ENCODE data around the gene FILIP1L.
"Not testable (repeated sequence)": the region's sequence is repeated elsewhere in the genome, so short reads cannot be mapped to it uniquely, and the experiment has no call there.

The FILIP1L gene

GRCh38 chr3:100096866-100097265, 17.4 kb downstream of the FILIP1L start:
- no peak for DNase-seq

DNA sequence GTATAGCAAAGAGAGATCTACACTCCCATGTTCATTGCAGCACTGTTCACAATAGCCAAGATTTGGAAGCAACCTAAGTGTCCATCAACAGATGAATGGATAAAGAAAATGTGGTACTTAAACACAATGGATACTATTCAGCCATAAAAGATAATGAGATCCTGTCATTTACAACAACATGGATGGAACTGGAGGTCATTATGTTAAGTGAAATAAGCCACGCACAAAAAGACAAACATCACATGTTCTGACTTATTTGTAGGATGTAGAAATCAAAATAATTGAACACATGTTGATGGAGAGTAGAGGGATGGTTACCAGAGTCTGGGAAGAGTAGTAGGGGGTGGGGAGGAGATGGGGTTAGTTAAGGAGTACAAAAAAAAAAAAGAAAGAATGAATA, 18.0 kb downstream of the FILIP1L start:
- not testable (repeated sequence) for DNase-seq

DNA sequence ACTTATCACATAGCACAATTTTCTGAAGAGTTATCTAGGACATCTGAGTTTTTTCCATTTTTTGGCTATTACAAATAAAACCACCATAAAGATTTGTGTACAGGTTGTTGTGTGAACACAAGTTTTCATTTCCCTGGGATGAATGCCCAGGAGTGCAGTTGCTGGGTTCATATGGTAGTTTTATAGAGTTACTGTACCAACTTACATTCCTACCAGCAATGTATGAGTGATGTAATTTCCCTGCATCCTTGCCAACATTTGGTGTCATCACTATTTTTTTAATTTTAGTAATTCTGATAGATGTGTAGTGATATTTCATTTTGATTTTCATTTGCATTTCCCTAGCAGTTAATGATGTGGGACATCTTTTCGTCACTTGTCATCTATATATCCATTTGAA, 20.5 kb downstream of the FILIP1L start:
- no peak for DNase-seq

- DNase-seq = no peak
These were observed 23.7 kb downstream of the FILIP1L start for GRCh38 chr3:100090669-100091005.

GRCh38 chr3:100089812-100090668, 24.3 kb downstream of the FILIP1L start:
- DNase-seq = peak; percentile 2

DNA sequence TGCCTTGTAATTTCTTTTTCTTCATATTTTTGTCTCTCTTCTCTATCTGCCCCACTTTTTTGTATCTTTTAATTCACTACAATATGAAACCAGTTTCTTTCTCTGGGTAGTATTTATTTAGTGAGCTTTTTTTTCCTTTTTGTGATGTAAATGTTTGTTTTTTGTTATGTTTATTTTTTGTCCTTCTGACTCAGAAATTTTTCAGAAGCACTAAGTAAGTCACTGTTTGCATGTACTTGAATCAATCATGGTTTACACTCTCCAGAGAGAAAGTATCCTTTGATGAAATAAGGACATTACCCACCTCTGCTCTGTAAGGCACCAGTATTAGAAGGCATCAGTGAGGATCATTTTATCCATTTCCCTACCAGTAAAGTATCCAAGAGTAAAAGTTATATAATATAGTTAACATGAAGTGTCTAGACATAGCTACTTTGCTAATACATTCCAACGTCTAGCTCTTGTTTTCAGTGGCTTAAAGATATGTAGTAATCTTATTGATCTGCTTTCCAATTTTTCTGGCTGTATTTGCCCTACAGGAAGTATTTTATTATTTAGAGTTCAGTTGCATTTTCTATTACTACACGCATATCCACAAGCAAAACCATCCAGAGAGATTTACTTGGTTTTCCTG, 25.4 kb downstream of the FILIP1L start:
- DNase-seq = peak; percentile 72

GRCh38 chr3:100087198-100087597, 27.1 kb downstream of the FILIP1L start:
- DNase-seq = peak; percentile 24

DNA sequence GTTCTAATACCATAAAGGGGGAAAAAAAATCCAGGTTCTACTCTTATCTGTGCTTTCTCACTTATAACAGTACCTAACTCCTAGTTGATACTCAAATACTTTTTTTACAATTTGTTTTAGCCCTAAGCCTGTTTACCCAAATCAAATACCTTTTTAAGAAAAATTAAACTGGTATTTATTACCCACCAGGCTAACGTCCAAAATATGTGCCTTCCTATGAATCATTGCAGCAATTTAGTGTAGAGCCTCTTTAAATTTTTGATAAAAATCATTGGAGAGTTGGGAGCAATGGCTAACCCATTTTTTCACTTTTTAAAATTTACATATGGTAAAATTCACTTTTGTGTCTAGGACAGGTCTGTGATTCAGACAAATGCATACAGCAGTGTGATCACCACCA, 27.9 kb downstream of the FILIP1L start:
- no peak for DNase-seq

DNA sequence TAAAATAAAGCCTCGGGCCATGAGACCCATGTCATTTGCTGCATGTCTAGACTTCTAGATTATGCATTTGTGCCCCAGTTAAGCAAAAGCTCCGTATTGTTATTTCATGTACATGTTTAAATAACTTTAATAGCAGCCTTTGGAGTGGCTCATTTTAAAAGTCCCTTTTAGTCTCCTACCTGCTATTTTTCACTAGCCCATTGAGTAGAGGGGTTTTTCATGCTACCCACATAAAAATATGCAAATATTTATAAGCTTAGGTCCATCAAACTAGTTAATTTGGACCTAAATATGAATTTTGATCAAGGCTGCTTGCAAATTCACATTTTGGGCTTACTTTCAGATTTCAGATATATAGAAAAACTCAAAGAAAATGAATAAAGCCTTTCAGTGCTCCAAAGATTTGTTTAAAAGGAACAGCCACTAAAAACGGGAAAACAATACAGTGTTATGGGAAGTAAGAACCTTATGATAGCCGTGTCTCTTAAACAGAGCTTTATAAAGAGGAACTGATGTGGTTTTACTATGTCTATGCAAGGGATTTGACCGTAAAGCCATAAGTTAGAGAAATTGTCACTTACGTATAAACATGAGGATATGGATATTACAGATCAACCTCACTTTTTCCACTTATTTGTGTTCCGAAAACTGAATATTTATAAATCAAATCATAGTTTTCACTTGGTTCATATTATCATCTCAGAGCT, 30.0 kb downstream of the FILIP1L start:
- no peak for DNase-seq

DNA sequence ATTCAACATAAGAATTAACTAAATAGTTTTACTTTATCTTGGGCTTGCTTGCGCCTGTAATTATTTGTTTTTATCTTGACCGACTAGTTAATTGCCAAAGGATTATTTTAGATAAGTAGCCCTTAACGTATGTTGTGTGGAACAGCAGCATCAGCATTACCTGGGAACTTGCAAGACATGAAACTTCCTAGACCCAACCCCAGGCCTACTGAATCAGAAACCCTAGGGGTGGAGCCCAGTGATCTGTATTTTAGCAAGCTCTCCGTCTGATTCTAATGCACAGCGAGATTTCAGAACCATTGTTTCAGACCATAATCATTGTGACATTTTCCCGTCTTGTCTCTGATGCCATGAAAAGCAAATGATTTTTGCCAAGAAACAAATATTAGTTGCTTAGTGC, 31.1 kb downstream of the FILIP1L start:
- no peak for DNase-seq

DNA sequence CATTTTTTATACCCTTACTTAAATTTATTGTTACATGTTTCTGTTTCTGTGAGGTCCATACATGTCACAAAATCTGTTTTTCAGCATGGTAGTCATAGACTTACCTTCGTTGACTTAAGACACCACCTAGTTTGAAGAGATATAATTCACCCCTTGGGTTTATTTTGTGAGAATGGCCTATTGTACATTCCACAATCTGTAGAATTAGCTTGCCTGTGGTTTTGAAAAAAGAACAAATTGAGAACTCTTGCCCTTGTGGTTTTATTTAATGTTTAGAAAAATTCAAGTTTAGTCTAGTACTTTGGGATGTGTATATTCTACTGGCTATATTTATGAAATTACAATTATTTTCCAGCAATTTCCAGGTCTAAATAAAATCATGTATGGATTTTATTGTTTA, 31.6 kb downstream of the FILIP1L start:
- no peak for DNase-seq

DNA sequence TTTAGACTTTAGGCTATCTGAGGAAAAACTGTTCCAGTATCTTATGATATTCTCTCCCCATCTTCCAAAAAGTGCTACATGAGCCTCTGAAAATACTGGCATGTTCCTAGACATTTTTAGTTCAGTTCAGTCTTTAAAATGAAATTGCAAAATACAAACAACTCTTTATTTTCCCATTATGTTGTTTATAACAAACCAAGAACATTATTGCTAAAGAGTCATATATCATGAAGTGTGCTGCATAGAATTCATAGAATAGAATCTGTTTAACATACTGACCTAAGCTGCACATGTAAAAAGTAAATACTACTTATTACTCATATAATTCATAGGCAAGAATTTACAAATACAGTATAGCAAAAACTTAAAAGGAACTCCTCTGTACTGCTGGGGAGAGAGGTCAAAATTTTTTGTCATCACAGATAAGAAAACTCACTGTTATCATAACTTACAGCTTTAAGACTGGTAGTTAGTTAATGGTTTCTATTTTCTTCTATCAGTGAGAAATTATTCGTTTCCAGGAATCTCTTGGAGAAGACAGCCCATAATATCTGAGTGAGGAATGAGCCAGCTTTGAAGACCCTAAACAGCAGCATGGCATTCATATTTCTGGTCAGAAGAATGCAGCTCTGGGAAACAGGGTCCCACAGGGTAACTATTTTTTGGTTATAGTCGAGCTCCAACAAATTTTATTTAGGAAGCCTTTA, 32.2 kb downstream of the FILIP1L start:
- no peak for DNase-seq

- no peak for DNase-seq
These were observed 33.0 kb downstream of the FILIP1L start for GRCh38 chr3:100081311-100081710.

DNA sequence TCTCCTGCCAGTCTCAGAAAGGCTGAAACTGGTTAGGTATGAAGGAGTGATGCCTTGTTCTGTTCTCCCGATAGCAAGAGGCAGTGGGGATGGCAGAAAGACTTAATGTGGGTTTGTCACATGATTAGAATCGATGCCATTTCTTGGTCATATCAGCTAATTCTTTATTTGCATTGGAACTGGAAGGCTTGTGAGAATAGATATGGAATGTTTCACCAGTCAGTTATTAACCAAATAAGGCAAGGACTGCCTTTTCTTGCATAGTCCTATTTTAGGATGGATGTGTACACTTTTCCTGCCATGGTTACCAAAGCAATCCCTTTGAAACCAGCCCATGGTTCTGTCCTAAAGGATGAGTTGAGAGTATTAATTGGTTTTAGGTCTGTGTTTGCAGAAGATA, 33.7 kb downstream of the FILIP1L start:
- no peak for DNase-seq

GRCh38 chr3:100079328-100079727, 35.0 kb downstream of the FILIP1L start:
- no peak for DNase-seq

GRCh38 chr3:100076731-100077529, 37.4 kb downstream of the FILIP1L start:
- DNase-seq = no peak

GRCh38 chr3:100075851-100076730, 38.2 kb downstream of the FILIP1L start:
- DNase-seq = no peak

DNA sequence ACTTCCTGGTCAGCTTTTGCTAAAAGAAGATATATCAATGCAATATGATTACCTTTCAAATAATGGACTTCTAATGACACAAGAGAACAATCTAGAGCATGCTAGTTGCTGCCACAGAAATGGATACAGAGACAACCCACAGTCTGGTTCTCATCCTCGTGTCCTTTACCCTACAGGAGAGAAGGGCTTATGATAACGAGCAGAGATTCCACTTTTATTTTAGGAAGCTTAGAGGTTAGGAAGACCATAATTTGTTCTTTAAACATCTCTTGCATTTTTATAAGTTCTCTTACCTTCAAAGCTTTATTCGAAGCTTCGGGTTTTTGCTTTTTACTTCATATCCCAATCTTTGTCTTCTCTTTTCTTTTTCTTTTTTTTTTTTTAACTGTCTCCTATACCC, 39.1 kb downstream of the FILIP1L start:
- no peak for DNase-seq

GRCh38 chr3:100073714-100074307, 40.5 kb downstream of the FILIP1L start:
- DNase-seq = no peak

DNA sequence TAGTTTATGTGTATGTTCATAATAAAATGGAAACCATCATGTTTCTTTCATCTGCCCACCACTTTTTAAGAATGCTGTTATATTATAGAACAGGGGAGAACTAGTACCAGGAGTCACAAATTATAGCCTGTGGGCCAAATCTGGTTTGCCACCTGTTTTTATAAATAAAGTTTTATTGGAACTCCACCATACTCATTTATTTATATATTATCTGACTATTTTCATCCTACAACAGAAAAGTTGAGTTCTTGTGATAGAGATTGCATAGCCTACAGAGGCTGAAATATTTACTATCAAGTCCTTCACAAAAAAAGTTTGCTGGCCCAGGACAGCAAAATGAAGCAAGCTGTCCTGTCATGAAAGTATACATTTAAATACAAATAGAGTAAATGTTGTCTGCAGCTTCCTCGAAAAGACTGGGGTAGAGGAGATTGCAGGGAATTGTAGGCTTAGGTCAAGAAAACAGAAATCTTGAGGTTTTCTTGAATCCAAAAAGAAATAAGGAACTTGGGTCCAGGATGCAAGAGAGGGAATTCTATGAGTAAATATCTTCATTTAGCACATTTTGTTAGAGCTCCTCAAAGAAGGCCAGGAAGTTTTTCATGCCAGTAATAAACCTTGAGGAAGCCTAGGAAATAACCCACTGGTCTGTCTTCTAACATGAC, 41.1 kb downstream of the FILIP1L start:
- DNase-seq = no peak

Measured in DMS53 (cell line).